Activated T-cell treated with anti-CD3 and anti-CD28 coated beads, Interleukin-2, amount 50 U/mL, for 4 hours (primary cell): ENCODE measurements around the gene KLHL2. TPM values are rescaled to one million over a fixed set of nuclear protein-coding genes. Genes with fewer than 3 reads are reported as not detected.
"Not testable (repeated sequence)": the region's sequence is repeated elsewhere in the genome, so short reads cannot be mapped to it uniquely, and the experiment has no call there.

ENCODE experiments used
- ATAC-seq, 2 donors: fragments of 200-7000 bp; cut with Tn5 transposase; one replicate each; pipeline ENCODE4 v1.10.0; 2021
- DNase-seq: peaks from one replicate; pipeline ENCODE4 v3.0.0-alpha.2; 2020
- H3K27me3 Mint-ChIP-seq: one replicate; pipeline ENCODE4 v1.8.0; 2021; ENCODE audit warnings: low read depth, mixed read lengths
- H3K36me3 Mint-ChIP-seq: one replicate; pipeline ENCODE4 v1.8.0; 2022; ENCODE audit warnings: mixed read lengths; ENCODE audit not compliant: insufficient read depth
- H3K4me1 Mint-ChIP-seq: one replicate; pipeline ENCODE4 v1.8.0; 2021; ENCODE audit warnings: low read depth, mixed read lengths
- H3K4me3 Mint-ChIP-seq: one replicate; pipeline ENCODE4 v1.8.0; 2021; ENCODE audit warnings: mild to moderate bottlenecking, moderate library complexity, mixed read lengths
- H3K9me3 Mint-ChIP-seq: one replicate; pipeline ENCODE4 v1.8.0; 2021; ENCODE audit warnings: mixed read lengths
- total RNA-seq, 3 donors: library from RNA; stranded (reverse); gene quantifications; one replicate each; pipeline ENCODE4 v1.2.1, GENCODE V29; 2021

The KLHL2 gene
- total RNA-seq, 3 donors from 2014 or later, result 13.8 to 19.3 (median 16.7) TPM

DNA sequence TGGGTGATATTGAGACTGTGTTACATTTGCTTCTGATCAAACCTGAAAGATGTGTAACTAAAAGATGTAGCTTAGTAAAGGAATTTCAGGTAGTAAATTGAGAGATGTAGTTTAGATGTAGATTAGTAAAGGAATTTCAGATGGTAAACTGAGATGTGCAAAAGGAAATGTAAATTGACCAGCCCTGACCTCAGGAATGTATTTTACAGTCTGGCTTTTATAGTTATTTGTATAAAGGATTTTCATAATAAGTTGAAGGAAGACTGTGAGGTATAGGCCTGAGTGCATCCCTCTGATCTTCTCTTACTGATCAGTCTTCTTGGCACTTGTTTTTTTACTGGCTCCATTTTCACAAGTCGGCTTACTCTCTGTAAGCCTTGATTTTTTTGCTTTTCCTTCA lies 3.2 kb downstream of the KLHL2 start:
- Mint-ChIP-seq H3K27me3 (no peaks in the 10 kb centered on the region), H3K9me3 (no peaks in the 10 kb centered on the region), H3K36me3 (peaks cover 5% of the 10 kb centered on the region), H3K4me3 (peak overlapping the region; percentile 14), H3K4me1 (peaks cover 73% of the 10 kb centered on the region)
- DNase-seq (no peak), ATAC-seq (no peak)

DNA sequence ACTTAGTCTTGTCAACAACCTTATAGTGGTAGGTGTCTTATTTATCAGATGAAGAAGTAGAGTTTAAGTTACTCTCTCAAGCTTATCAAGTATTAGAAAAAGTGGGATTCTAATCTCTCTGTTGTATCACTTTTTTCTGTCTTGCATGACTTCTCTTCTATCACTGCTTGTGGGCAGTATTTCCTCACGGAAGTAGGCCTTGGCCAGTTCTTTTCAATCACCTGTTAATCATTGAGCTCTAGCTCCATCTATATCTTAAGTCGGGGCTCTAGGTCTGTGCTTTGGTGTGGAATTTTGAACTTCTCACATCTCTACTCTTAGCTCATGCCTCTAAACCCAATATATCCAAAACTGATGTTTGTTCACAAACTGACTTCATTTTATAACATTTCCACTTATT lies 5.3 kb downstream of the KLHL2 start:
- not testable (repeated sequence) for H3K4me3 Mint-ChIP-seq, DNase-seq, H3K9me3 Mint-ChIP-seq, H3K27me3 Mint-ChIP-seq, H3K36me3 Mint-ChIP-seq, ATAC-seq
- peaks cover 82% of the 10 kb centered on the region for H3K4me1 Mint-ChIP-seq

DNA sequence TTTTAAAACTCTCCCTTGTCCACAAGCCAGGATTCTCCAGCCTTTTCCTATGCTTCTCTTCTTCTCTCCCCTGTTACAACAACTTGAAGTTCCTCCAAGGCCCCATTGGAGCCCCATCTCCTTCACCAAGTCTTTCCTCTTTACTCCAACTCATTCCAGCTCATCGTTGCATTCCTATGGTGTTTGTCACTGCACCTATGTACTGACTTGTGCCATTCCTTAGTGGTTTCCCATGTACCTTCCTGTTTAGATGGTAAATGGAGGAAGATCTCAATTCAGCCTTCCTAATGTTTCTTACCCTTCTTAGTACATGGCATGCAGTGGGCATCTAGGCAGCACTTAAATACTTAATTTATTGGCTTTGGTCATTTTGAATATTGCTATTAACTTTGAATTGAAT lies 6.0 kb downstream of the KLHL2 start:
- DNase-seq, H3K9me3 Mint-ChIP-seq, H3K27me3 Mint-ChIP-seq: not testable (repeated sequence)

DNA sequence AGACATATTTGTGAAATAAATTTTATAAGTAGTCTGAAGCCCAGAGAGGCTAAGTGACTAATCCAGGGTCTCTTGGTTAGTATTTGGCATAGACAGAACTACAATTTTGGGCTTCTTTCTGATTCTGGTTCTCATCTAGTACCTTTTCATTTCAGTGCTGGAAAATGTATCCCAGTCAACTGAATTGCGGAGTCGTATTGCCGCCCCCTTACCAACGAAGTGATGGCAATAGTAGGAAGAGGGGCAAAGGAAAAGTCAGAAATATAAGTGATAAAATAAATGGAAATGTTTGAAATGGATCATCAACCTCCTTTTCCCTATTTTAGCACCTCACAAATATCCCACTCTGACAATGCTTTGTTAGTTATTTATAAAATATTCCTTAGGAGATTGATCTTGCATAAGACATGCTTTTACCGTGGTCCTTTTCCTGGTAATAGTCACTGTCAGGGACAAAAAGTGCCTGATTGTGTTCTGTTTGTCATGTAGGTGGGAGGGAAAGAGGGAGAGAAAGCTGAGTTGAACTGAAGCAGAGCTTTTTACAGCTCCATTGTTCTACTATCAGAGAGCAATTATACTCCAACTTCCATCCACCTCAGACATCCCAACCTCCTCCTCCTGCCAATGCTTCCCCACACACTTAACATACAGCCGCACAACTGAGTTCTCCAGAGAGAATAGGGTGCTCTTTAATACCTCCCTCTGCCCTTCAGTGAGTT lies 6.8 kb downstream of the KLHL2 start:
- H3K36me3 Mint-ChIP-seq, result peaks cover 14% of the 10 kb centered on the region
- H3K27me3 Mint-ChIP-seq, result not testable (repeated sequence)

More for the DNA sequence above, 6.0 kb downstream of the KLHL2 start:
- H3K36me3 Mint-ChIP-seq, result peaks cover 12% of the 10 kb centered on the region
- not testable (repeated sequence) for H3K4me3 Mint-ChIP-seq, ATAC-seq
- peaks cover 85% of the 10 kb centered on the region for H3K4me1 Mint-ChIP-seq

DNA sequence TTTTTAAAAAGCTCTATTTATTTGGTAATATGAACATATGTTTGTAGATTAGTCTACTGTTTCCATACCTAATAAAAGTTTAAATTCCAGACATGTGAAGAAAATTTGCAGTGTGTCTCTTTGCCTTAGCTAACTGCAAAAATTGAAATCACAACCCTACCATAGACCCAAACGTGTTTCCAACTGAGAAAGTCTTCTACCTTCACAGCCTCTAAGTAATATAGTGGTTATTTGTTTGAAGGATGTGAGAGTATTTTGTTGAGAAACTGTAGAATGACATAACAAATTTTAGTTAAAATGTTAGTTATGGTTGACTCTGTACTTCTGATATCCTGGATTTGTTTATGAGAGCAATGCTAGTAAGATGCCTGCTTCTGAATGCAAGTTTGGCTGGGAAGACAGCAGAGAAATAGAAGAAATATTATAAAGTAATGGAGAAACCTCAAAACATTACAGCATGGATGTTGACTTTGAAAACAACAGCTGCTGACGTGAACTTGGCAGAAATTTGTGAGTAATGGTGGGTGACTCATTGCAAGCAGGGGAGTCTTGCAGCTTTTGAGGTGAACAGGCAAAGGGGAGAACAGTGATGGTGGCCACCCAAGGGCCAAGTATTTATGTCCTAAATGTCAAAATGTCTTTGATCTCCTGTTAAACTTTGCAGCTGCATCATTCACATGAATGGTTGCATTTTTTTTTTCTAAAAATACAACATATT lies 7.8 kb downstream of the KLHL2 start:
- H3K4me3 Mint-ChIP-seq, result peak overlapping the region; percentile 42
- peak; percentile 82 to 89 for ATAC-seq

More for the DNA sequence above, 6.8 kb downstream of the KLHL2 start:
- DNase-seq, H3K9me3 Mint-ChIP-seq, ATAC-seq, H3K4me3 Mint-ChIP-seq: not testable (repeated sequence)
- H3K4me1 Mint-ChIP-seq, result peaks cover 81% of the 10 kb centered on the region

DNA sequence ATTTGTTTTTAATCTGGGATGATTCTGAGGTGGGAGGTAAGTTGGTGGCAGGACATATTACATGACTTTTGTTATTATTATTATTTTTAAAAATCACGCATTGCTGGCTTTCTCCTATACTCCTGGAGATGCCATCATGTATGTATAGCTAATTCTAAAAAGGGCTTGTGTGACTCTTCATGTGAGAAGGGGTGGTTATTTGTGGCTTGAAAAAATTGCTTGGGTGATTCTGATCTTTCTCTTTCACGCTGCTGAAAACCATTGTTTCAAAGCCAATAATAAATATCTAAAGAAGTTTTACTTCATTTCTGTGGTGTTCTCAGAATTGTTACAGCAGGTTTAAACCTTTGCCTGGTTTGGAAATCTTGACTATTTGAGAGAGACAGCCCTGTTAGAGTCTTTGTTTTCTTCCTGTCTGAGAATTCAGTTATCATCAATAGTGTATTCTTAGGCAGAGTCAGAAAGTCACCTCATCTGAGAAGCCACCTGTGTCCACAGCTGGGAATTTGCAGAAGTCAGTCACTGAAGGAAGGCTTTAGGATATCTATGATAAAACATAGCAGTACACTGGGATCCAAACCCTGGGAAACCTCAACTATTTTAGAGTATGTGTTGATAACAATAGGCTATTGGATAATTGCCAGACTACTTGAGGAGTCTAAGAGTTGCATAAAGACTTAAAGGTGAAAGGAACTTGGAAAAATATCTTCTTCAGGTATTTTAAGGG lies 8.6 kb downstream of the KLHL2 start:
- H3K9me3 Mint-ChIP-seq, H3K27me3 Mint-ChIP-seq, DNase-seq: not testable (repeated sequence)
- ATAC-seq, result peak; percentile 24 to 41
- Mint-ChIP-seq H3K4me3 (peak overlapping the region; percentile 42), H3K36me3 (peaks cover 14% of the 10 kb centered on the region), H3K4me1 (peaks cover 65% of the 10 kb centered on the region)

More for the DNA sequence above, 7.8 kb downstream of the KLHL2 start:
- peak; percentile 38 for DNase-seq
- H3K36me3 Mint-ChIP-seq, result peaks cover 14% of the 10 kb centered on the region
- H3K27me3 Mint-ChIP-seq, H3K9me3 Mint-ChIP-seq: not testable (repeated sequence)
- H3K4me1 Mint-ChIP-seq, result peaks cover 71% of the 10 kb centered on the region

DNA sequence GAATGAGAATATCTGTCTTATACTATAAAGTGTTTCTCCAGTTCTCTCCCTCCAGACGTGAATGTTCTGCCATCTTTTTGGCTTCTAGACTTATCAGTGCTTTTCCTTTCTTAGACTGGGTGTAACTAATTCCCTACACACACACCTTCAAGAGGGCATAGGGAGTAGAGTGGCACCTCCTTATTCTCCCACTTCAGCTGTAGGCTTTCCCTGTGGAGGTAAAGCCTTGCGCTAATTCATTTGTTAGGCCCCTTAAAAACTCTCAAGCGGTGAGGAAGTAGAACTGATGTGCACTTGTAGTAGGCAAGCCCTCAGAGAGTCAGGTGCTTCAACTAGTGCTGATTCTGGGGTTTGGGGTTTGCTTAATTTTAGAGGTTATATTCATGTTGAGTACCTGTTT lies 10.0 kb downstream of the KLHL2 start:
- ATAC-seq (no peak), DNase-seq (no peak)
- Mint-ChIP-seq H3K4me1 (peaks cover 68% of the 10 kb centered on the region), H3K27me3 (no peaks in the 10 kb centered on the region), H3K36me3 (peaks cover 25% of the 10 kb centered on the region), H3K4me3 (no peak overlapping the region), H3K9me3 (no peaks in the 10 kb centered on the region)

DNA sequence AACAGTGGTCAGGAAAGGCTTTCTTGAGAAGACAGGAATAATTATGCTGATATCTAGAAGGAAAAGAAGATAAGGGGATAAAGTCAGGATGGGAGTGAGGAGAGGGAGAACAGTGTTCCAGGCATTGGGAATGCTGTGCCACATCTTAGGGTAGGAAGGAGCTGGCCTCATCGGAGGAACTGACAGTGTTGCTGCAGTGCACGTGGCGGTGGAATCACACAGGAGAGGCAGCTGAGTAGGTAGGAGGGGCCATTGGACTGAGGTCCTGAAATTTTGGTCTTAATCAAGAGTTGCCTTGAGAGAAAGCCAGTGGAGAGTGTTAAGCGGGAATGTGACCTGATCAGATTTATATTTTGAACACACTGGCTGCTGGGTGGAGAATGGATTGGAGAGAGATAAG lies 13.9 kb downstream of the KLHL2 start:
- H3K4me1 Mint-ChIP-seq, result peaks cover 47% of the 10 kb centered on the region
- not testable (repeated sequence) for H3K27me3 Mint-ChIP-seq, ATAC-seq, H3K4me3 Mint-ChIP-seq, H3K9me3 Mint-ChIP-seq, DNase-seq
- peaks cover 27% of the 10 kb centered on the region for H3K36me3 Mint-ChIP-seq

DNA sequence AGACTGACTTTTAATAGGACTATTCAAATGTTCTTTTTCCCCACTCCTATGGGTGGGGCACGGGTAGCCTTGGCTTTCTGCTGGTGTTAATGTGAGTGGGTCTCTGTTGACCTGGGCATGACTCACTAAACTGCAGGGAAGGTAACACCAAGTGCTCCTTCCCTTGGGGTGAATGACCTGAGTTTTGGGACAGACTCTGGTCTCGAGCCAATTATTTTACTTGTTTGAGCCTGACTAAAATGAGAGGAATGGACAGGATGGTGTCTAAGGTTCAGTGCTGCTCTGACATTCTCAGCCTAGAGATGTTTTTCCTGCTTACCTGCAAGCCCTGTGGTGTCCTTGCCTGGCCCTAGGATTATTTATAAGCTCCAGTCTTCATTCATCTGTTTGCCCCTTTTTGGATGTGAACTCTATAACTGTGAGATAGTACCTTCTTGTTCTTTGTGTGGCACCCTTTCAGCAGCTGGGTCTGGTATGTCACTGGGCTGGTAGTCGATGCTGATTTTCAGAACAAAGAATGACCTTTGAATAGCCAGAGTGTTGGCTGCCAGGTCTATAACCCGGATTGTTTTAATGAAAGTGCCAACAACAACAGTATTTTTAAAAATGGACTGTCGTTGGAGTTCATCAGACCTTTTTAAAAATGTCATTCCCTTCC lies 14.8 kb downstream of the KLHL2 start:
- Mint-ChIP-seq H3K36me3 (peaks cover 28% of the 10 kb centered on the region), H3K4me1 (peaks cover 39% of the 10 kb centered on the region)
- ATAC-seq, H3K4me3 Mint-ChIP-seq, H3K27me3 Mint-ChIP-seq, DNase-seq, H3K9me3 Mint-ChIP-seq: not testable (repeated sequence)

DNA sequence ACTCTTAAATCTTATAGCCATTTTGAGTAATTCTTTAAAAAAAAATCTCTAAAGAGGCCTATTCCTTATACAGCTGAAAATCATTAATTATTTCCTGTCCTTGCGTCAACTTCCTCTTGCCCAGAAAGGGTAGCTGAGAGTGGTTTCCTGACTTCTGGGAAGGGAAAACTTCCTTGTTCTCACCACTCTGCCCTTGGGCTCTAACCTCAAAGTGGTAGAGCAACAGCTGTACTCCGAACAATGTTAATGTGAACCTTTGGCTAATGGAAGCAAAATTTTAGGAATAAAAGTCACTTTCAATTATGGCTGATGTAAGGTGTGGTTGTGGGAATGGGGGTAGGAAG lies 15.3 kb downstream of the KLHL2 start:
- Mint-ChIP-seq H3K27me3 (no peaks in the 10 kb centered on the region), H3K36me3 (peaks cover 32% of the 10 kb centered on the region), H3K4me3 (no peak overlapping the region), H3K4me1 (peaks cover 34% of the 10 kb centered on the region), H3K9me3 (no peaks in the 10 kb centered on the region)
- ATAC-seq (no peak), DNase-seq (no peak)

DNA sequence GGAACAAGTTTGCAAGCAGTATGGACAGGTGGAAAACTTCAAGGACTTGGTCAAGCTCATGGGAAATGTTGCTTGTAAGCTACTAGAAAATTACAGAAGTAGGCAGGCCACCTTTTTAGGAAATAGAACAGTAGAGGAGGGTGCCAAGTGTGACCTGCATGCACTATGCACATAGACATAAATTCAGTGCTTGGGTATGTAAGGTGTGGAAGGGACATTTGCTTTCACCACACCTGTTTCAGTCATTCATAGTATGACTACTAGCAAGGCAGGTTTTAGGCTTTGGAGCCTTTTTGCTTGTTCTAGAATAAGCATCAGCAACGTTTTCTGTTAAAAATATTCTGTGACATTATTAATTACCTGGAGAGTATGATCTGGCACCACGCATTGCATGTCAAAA lies 20.0 kb downstream of the KLHL2 start:
- ATAC-seq, H3K27me3 Mint-ChIP-seq, H3K9me3 Mint-ChIP-seq, DNase-seq, H3K4me3 Mint-ChIP-seq: not testable (repeated sequence)
- Mint-ChIP-seq H3K4me1 (peaks cover 18% of the 10 kb centered on the region), H3K36me3 (peaks cover 33% of the 10 kb centered on the region)

DNA sequence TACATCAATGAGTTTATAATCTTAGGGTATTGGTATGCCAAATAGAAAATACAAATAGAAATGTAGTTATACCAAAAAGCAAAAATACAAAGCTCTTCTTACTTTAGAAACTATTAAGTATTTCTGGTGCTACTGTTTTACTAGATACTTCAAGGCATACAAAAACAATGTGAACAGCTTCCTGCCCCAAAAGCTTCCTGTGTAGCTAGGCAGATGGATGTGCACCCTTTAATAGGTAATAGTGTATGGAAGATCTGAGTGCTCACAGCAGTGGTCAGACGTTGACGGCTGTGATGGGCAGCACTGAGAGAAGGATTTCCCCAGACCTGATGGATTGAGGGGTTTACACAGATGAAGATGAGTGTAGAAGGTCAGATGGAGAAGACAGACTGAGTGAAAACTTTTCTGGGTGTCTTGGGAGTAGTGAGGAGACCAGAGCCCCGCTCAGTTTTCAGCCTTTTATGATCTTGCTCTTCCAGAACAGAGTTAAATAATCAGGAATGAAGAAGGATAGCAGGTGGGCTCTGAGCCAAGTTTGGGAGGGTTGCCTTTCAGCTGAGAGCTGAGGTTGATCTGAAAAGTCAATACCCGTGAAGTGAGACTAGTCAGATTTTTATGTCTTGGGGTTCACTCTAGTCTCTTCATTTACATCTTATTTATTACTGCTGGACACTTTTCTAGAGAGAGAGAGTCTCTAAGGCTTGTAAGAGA lies 22.3 kb downstream of the KLHL2 start:
- Mint-ChIP-seq H3K4me1 (peaks cover 16% of the 10 kb centered on the region), H3K36me3 (peaks cover 28% of the 10 kb centered on the region)
- H3K27me3 Mint-ChIP-seq, ATAC-seq, H3K4me3 Mint-ChIP-seq, H3K9me3 Mint-ChIP-seq, DNase-seq: not testable (repeated sequence)

DNA sequence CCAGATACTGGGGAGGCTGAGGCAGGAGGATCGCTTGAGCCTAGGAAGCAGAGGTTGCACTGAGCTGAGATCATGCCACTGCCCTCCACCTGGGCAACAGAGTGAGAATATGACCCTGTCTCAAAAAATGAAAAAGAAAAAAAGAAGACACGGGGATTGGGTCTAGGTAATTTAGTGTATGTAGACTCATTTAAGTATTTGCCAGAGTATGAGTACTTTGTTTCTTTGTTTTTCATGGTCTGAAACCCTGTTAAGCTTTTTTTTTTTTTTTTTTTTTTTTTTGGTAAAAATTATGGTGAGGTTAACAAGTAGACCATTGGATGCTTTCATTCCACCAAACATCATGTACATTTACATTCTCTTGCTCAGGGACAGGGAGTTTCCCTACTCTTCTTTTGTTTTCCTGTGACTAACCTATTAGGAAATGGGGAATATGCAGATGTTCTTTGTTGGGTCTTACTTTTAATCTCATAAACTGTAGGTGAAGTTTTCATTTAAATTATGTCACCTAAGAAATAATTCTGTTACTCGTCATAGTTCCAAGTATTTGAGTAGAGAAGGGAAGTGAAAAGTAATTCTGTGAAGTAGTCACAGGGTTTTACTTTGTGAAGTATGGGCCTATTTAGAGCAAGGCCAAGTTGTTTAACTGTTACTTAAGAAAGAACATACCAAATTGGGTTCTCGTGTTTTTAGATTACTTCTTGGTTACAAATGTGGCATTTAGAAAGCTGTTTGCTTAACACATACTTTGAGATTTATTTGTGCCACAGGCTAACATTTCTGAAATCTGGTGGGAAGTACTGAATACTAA lies 25.5 kb downstream of the KLHL2 start:
- H3K4me3 Mint-ChIP-seq, DNase-seq, H3K27me3 Mint-ChIP-seq, H3K9me3 Mint-ChIP-seq: not testable (repeated sequence)
- H3K4me1 Mint-ChIP-seq, result peaks cover 16% of the 10 kb centered on the region
- ATAC-seq, result peak; percentile 74 to 80
- H3K36me3 Mint-ChIP-seq, result peaks cover 28% of the 10 kb centered on the region
